Activated CD4-positive, CD25-positive, alpha-beta regulatory T cell (primary cell): ENCODE measurements around the gene COL8A1.

Source experiments
- DNase-seq, 4 experiments: peaks; one replicate each; lab custom pipeline; 2025; lab: John Stamatoyannopoulos, UW

Gene COL8A1

DNA sequence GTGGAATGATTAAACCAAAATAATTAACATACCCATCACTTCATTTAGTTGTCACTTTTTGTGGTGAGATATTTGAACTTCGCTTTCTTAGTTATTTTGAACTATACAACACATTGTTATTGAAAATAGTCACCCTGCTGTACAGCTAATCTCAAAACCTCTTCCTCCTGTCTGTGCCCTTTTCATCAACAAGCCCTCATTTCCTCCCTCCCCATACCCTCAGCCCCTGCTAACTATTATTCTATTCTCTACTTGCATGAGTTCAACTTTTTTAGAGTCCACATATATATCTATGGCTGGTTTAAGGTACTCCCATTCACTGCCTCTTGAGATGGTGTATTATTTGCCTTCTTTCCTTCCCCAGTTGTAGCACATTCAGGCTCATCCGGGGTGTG lies 32.2 kb downstream of the COL8A1 start:
- DNase-seq, result no peak

DNA sequence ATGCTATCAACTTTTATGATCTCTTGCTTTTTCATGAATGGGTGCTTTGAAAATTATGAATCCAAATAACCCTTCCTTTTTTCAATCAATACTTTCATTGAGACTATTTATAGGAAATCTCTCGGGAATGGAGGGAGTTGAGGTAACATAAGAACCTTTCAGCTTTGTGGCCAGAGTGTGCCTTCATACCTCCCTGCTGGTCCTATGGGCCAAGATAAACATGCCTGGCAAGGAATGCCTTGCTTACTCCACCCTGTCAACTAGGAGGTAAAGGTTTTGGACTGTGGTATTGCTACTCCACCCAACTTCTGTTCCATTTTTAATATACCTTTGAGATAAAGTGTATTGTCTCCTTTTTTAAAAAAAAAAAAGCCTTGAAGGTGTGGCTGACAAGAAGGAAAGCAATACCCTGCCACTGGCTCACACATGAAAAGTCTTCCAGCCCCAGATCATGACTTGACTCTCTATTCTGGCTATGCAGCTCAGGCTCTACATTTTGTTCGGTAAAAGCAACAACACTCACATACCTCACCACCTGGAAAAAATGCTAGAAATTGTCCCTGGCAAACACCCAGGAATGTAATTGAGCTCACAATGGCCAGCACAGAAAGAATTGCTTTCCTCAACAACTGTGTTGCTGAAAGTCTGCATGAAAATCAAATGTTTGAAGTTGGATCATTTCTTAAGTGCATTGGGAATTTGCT lies 35.8 kb downstream of the COL8A1 start:
- no peak for DNase-seq

DNA sequence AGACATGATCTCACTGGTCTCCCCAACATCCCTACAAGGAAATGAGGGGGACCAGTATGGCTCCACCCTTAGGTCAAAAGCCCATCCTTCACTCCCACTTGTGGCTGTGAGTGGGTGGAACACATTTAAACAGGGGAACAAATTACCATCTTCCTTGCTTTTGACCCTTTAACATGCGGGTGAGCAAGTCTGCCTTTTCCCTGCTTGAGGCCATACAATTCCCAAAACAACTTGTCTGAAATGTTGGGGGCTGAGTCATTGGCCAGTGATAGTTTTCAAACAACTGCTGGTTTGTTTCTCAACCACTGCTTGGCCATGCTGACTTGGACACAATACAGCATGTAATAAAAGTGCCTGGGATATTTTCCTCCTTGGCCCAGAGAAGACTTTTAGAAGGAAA lies 39.6 kb downstream of the COL8A1 start:
- DNase-seq, result no peak

DNA sequence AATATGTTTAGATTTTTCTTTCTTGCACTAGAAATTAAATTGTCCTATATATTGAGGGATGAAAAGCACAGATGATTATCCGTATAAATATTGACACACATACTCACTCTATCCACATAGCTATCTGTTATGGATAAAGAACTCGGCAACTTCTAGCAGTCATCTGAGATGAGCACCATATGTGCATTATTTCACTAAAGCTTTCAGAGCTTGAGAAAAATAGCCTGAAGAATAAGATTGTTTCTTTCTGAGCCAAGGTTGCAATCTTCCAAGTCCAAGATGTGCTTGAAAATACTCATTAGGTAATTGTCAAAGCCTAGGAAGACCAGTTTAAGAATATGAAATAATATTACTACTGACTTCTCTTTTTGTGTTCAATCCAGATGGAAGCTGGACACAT lies 40.5 kb downstream of the COL8A1 start:
- no peak for DNase-seq

DNA sequence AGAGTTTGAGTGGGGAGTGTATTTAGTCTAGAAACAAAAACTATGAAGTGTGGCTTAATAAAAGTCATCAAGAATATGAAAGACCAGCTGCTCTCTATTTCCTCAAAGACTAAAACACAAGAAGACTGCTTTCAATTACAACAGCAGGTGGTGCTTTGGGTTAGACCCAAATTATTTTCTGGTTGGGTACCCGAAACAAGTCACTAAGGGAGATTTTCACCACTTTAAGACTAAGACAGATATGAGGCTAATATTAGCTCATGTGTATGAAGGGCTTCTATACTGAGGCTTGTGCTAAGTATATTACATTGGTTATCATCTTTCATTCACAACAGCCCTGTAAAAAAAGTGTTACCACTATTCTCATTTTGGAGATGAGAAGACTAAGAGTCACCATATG lies 43.1 kb downstream of the COL8A1 start:
- no peak for DNase-seq

DNA sequence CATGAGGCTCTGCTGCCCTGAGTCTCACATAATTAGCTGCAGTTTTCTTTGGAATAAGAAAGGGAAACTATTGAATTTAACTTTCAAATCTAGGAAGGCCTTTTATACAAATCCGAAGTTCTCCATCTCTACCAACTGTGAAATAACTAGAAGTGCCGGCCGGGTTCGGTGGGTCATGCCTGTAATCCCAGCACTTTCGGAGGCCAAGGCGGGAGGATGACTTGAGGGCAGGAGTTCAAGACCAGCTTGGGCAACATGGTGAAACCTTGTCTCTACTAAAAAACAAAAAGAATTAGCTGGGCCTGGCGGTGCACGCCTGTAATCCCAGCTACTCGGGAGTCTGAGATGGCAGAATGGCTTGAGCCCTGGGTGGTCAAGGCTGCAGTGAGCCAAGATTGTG lies 43.6 kb downstream of the COL8A1 start:
- DNase-seq, result no peak

DNA sequence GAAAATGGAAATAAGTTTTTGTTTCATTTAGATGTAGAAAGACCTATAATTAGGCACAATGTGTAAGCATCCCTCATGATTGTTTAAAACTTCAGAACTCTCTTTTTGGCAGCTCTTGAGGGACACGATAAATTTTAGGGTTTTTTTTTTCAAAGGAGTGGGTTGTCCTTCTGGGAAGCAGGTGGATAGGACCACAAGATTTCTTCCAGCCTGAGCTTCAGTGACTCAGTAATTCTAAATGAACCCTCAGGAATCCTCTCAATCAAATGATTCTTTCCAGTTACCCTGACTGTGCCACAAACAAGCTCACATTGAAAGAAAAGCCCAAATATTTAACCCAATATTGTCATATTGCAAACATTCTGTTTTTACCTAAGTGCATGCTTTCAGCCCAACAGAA lies 45.1 kb downstream of the COL8A1 start:
- no peak for DNase-seq

DNA sequence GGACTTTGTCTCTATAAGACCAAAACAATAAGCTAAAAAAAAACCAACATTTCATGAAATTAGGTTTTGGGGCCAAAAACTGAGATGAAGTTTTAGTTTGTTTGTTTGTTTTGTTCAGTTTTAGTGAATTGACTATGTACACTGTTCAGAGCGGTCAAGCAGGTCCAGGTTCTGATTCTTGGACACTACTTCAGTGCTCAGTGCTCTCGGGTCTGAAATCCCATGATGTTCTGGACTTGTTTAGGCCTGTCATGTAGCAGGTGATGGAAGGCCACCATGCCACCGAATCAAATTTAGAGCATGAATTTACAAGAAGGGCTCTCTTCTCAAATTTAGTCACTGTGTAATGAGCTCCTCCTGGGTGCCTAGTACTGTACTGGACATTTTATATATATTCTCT lies 45.5 kb downstream of the COL8A1 start:
- no peak for DNase-seq

DNA sequence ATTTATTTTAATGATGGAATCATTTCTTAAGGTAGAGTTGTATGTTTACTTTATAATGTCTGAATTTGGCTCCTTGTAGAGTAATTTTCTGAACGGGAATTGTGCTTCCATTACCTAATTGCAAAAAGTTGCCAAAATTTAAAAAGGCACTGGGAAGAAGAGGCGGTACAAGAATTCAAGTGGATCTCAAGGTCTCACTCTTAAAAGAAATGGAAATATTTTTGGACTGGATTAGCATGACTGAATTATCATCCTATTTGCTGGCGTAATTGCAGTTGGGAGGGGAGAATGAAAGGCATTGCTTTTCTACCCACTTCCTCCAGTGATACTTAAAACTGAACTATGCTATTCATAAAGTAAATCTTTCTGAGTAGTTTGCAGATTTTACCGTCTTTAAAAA lies 46.2 kb downstream of the COL8A1 start:
- no peak for DNase-seq

DNA sequence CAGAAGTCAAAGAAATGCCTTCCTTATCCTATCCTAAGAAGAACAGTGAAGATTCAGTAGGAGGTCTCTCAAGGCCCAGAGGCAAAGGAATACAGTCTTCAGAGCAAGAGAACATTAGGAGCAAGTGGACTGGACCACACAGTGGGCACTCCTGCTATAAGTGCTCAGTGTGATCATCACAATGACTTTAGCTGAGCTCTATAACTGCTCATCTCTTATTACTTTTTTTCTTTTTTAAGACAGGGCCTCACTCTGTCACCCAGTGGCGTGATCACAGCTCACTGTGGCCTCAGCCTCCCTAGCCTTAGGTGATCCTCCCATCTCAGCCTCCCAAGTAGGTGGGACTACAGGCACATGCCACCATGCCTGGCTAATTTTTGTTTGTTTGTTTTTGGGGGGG lies 48.1 kb downstream of the COL8A1 start:
- DNase-seq, result no peak

DNA sequence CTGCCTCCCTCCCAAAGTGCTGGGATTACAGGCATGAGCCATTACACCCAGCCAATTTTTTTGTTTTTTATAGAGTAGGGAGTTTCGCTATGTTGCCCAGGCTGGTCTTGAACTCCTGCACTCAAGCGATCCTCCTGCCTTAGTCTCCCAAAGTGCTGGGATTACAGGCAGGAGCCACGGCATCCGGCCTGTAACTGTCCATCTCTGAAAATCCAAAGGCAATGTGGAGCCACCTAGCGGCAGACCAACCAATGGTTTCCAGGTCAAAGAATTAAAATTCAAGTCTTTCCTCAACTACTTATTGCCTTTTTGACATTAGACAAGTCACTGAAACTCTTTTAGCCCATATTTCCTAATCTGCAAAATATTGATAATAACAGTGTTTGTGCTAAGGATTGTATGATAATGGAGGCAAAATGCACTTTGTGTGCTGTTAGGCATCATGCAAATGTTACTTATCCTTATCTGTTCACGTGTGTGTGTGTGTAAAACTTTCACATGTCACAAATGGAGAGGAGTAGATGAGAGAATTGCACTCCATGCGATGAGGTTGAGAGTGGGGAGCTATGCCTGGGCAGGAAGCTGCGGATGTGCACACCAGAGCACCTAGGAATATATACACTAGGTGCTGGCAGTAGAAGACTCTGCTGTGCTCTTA lies 48.7 kb downstream of the COL8A1 start:
- DNase-seq, result peak in 1 of 4 experiments; percentile 2

DNA sequence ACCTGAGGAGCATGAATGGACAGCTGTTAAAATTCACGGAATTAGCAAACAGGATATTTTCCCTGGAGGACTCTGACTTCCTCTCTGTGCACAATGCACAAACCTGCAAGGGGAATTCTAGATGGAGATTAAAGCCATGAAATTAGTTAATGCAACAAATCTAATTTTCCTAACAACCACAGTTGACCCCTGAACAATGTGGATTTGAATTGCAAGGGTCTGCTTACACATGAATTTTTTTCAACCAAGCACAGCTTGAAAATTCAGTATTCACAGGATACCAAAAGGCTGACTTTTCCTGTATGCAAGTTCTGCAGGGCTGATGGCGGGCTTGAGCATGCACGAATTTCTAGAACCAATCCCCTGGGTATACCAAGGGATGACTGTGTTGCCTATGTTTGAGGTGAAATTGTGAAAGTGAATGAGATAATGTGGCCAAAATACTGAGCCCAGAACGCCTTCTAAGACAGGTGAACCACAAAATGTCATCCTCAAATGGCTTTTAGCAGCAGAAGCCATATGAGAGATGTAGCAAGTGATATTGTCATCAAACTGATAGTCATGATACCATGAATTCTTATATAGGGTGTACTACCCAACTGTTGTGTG lies 52.5 kb downstream of the COL8A1 start:
- no peak for DNase-seq

DNA sequence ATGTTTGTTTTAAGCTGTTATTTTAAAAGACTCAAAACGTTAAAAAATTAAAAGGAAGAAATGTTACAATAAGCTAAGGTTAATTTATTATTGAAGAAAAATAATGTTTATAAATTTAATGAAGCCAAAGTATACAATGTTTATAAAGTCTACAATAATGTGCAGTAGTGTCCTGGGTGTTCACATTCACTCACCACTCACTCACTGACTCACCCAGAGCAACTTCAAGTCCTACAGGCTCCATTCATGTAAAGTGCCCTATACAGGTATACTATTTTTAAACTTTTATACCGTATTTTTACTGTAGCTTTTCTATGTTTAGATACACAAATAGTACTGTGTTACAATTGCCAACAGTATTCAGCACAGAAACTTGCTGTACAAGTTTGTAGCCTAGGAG lies 55.2 kb downstream of the COL8A1 start:
- DNase-seq, result no peak

DNA sequence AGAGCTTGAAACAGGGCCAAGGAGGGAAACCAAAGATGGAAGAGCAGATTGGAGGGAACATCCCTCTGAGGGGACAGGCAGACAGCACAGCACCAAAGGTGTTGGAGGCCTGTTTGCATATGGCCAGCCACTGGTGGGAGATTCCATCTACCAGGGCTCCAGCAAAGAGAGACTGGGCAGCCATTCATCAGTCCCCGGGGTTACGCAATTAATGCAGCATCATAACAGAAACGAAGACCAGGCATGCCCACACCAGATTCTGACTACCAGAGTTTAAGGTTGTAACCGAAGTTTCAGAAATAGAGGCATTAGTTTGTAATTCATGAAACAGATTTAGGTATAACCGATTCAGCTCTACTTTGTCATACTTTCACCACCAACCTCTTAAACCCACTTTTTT lies 58.1 kb downstream of the COL8A1 start:
- no peak for DNase-seq

DNA sequence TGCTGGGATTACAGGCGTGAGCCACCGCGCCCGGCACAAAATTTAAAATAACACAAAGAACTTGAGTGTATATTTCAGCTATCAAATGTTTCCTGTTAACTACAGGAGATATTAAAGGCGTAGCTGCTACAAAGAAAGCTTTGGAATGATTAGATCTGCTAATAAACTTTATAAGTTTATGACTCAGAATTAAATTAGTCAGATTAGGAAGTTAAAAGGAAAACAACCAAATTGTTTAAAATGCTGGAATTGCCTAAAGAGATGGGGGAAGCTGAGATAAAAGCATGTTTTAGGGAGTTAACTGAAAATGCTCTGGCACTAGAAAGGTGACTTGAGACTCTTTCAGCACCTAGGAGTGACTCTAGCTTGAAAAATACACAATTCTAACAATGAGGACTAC lies 58.9 kb downstream of the COL8A1 start:
- DNase-seq, result no peak

DNA sequence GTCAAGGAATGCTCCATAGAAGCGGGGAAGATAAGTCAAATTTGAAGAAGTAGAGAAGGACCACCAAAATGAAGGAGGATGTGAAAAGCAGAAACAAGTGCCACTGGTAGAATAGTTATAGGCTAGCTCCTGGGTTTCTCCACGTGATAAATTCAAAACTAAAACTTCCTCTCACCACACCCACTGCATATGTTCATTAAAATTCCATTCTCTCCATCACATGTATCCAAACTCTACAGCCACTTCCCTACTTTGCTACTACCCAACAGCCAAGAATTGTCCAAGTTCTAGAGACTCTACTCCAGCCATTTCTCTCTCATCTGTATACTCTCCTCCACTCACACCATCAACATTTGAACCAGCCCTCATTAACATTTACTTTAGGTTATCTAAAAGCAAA lies 60.5 kb downstream of the COL8A1 start:
- DNase-seq, result no peak

DNA sequence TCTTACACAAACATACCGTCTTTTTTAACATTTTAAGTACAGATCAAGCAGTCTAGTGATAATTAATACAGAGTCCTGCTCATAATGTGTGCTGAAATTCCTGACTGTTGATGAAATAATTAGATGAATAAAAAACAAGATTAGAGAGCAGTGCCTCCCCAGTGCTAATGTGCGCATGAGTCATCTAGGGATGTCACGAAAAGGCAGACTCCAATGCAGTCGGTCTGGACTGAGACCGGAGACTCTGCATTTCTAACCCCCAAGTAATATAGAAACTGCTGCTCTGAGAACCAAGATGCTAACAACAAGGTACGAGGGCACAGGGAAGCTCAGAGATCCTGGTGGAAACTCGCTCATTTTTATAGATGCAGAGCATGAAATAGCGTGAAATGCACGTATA lies 61.4 kb downstream of the COL8A1 start:
- DNase-seq, result no peak

DNA sequence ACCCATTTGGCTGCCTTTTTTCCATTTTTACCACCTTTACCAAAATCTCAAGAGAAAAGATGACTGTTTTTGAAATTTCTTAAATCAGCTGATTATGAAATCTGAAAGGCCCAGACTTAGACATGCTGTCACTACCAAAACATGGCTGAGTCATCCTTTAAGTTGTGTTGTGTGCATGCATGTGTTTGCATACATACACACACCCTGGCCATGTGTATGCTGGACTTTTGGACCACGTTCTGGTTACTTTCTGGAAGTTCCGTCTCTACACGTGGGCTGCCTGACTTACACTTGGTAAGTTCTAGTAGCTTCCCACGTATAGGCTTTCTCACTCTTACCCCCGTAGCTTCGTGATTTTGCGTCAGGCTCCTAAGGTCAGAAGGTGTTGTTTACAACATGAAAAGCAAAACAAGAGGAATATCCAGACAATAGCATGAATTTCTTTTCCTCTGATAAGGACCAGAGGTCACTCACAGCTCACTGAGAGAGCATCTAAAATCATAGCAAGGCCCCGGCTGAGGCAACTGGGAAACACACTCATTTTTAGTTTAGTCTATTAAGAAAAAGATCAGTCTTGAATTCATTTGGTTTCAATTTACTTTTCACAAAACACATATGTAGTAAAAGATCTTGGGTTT lies 62.4 kb downstream of the COL8A1 start:
- DNase-seq, result no peak

DNA sequence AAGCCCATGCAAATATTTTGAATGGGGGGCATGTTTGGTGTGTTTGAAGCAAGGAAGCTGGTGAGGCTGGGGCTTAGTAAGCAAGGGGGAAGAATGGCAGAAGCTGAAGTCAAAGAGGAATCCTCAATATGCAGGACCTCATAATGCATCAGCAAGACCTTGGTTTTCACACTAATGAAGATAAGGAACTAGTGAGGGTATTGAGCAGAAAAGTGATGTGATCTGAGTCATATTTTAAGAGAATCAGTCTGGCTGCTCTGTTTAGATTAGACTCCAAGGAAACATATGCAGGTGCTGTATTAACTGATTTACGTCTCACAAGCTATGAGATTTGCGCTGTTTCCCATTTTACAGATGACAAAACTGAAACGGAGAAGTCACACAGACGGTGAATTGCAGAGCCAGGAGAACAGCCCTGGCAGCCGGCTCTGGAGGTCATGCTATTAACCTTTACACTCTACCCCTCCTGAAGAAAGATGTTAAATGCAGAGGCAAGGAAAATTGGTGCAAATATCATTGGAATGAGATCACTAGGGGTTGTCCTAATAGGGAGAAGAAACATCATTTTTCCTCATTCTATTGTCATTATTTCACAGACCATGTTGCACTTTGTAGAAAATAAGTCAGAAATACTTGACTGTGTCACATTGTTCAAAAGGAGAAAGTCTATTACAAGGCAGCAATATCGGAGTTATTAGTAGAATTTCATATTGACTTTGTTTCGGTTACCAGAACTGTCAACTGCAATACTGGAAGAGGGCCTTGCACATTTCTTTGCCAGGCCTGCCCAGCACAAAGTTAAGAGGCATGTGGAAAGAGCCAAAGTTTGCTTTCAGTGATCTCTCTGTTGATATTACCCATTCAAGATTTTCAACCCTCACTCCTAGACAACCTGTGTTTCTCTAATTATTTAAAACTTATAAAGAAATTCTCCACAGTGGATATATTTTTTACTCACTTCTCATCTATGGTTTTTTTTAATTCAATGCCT lies 64.9 kb downstream of the COL8A1 start:
- DNase-seq, result no peak

DNA sequence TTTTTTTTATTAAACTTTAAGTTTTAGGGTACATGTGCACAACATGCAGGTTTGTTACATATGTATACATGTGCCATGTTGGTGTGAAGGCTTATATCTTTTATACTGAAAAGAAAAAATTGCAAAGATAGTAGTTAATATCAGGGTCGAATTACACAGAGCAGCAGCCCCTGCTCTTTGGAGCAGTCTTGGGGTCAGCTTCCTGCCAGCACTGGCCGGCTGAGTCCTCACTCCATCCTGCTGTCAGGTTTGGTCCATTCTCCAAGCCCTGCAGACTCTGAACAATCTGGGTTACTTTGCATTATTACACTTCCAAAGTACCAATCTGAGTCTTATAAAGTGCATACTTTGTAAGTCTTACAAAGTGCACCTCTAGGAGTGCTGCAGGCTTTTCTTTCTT lies 66.0 kb downstream of the COL8A1 start:
- DNase-seq, result no peak

DNA sequence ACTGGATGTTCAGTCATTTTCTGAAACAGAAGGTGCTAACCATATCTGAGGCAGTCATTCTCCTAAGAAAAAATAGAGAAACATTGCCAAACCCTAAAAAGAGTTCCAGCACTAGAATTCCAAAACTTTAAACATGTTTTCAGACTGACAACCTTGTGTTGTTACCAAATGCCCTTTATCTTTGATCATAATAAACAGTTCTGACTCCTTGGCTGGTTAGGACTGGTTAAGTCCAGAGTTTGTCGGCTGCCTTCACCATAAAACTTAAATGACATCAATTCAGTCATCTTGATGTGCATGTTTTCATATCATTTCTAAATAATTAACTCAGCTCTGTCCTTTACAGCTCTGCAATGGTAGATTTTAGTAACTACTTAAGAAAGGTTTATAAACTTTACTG lies 68.0 kb downstream of the COL8A1 start:
- DNase-seq, result no peak

DNA sequence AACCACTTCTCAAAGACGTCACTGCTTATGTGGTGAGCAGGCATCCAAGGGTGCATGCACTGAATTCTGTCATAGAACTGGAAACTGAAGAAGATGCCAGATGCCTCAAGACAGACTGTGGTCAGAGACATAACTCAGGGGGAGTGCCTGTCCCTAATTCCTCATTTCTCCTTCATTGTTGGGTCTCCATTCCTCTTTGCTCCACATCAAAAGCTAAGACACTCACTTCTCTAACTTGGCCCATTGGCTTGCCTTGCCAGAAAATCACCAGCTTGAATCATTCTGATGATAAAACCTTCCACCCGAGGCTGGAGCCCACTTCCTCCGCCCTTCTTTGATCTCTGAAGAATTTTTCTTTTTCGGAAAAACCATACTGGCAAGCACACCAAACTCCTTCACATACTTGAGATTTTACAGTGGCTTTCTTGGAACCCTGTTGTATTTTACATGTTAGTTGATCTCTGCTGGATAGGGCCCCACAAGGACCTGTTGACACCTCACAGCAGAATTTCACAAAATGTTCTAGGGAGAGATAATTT lies 69.9 kb downstream of the COL8A1 start:
- no peak for DNase-seq
